GM12873 (cell line): ENCODE data around the gene CMKLR1.

Experiments
- CTCF ChIP-seq: IDR thresholded peaks from 2 replicates; pipeline ENCODE4 v1.5.1; 2012; ENCODE audit warnings: low read depth, mild to moderate bottlenecking, moderate library complexity, low read length, control low read depth; ENCODE audit not compliant: insufficient read depth; ENCODE audit errors: missing control alignments

The CMKLR1 gene

GRCh38 chr12:108338915-108339657 lies at the start of gene CMKLR1:
Gene CMKLR1 (minus strand): TSS chr12:108339311. CDS start chr12:108293591, 45,720 bp downstream.
- TF ChIP-seq CTCF = no peak

DNA sequence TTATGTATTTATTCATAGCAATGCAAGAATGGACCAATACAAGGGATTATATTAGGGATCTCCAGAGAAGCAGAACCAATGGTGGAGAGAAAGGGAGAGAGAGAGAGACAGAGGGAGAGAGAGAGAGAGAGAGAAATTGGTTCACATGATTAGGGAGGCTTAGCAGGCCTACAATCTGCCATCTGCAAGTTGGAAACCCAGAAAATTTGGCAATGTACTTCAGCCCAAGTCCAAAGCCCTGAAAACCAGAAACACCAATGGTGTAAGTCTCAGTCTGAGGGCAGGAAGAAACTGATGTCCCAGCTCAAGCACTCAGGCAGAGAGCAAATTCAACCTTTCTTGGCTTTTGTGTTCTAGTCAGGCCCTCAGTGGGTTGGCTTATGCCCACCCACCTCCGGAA lies 48.7 kb upstream of the CMKLR1 start:
- TF ChIP-seq CTCF = no peak

DNA sequence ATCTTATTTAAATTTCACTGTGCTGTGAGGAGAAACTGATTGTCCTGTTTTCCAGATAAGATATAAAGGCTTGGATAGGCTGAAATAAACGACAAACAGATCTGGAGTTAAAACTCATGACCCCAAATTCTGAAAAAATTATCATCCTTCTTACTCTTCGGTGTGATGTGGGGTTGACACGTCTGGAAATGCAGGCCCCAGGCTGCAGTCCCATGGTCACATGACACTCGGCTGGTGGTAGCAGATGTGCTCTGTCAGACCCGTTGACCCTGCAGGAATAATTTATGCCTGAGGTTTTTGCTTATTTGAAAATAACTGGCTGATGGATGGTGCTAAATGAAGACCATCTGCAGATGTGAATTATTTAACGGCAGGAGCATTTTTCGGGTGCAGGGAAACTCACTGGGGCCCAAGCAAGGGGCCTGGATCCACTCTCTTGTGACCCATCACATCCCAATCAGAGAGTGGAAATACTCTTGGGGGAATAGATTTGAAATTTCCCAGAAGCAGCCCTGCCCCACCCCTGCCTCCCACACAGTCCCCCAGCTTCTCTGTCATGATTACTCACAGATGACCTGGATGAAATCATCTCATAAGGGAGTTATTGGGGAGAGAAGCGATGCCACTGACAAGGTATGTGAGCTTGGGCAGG lies 47.7 kb upstream of the CMKLR1 start:
- no peak for TF ChIP-seq CTCF

GRCh38 chr12:108382437-108382801 lies 43.3 kb upstream of the CMKLR1 start:
- TF ChIP-seq CTCF = no peak

GRCh38 chr12:108381787-108382436 lies 42.8 kb upstream of the CMKLR1 start:
- TF ChIP-seq CTCF = no peak

GRCh38 chr12:108380382-108380781 lies 41.3 kb upstream of the CMKLR1 start:
- TF ChIP-seq CTCF = no peak

- TF ChIP-seq CTCF = no peak
These were observed 40.7 kb upstream of the CMKLR1 start for GRCh38 chr12:108379823-108380222.
